Measurements from ENCODE around the gene SPINT2.
A peak's percentile ranks its signal among the peaks of the same experiment; 100 is the strongest.
"Not testable (repeated sequence)": the region's sequence is repeated elsewhere in the genome, so short reads cannot be mapped to it uniquely, and the experiment has no call there.

SPINT2 gene

GRCh38 chr19:38228005-38228377, 36.4 kb upstream of the SPINT2 start:
- no peak for ATAC-seq
- TF ChIP-seq TOX (CRISPR knock-in tag; IDR thresholded peaks at IDR 0.05; ENCODE audit: borderline replicate concordance), result no peak
- no peak for TF ChIP-seq ZNF8 (CRISPR knock-in tag; IDR thresholded peaks at IDR 0.05)
- TF ChIP-seq RARB (CRISPR knock-in tag; IDR thresholded peaks at IDR 0.05), result no peak
- TF ChIP-seq ISL1 (CRISPR knock-in tag; IDR thresholded peaks at IDR 0.05), result no peak
- TF ChIP-seq CSDC2 (CRISPR knock-in tag; IDR thresholded peaks at IDR 0.05), result no peak
- TF ChIP-seq TCF4 (CRISPR knock-in tag; IDR thresholded peaks at IDR 0.05; ENCODE audit: borderline replicate concordance), result no peak
- TF ChIP-seq BACH2 (CRISPR knock-in tag; IDR thresholded peaks at IDR 0.05; ENCODE audit: borderline replicate concordance), result no peak
- no peak for TF ChIP-seq CREB5 (CRISPR knock-in tag; IDR thresholded peaks at IDR 0.05; ENCODE audit: low read depth)

GRCh38 chr19:38228491-38229439, 35.6 kb upstream of the SPINT2 start:
- ATAC-seq, result no peak

GRCh38 chr19:38229585-38230073, 34.7 kb upstream of the SPINT2 start:
- ATAC-seq, result peak; percentile 96
- TF ChIP-seq ZNF70 (CRISPR knock-in tag; IDR thresholded peaks at IDR 0.05) (no peak), TSHZ2 (CRISPR knock-in tag; IDR thresholded peaks at IDR 0.05) (0 out of 2 replicates have a peak, but pooled peaks have one; percentile 28)

More at GRCh38 chr19:38228491-38229439, 35.6 kb upstream of the SPINT2 start:
- no peak for TF ChIP-seq ESRRG (CRISPR knock-in tag; IDR thresholded peaks at IDR 0.05)
- TF ChIP-seq PATZ1 (CRISPR knock-in tag; IDR thresholded peaks at IDR 0.05; ENCODE audit: borderline replicate concordance), result no peak

- ATAC-seq, result not testable (repeated sequence)
Measured at GRCh38 chr19:38230506-38231133, 33.8 kb upstream of the SPINT2 start.

GRCh38 chr19:38231918-38232317, 32.5 kb upstream of the SPINT2 start:
- ATAC-seq, result no peak
- TF ChIP-seq PATZ1 (CRISPR knock-in tag; IDR thresholded peaks at IDR 0.05; ENCODE audit: borderline replicate concordance), result no peak
- TF ChIP-seq ZFP3 (CRISPR knock-in tag; IDR thresholded peaks at IDR 0.05), result no peak
- no peak for TF ChIP-seq ZNF70 (CRISPR knock-in tag; IDR thresholded peaks at IDR 0.05)
- TF ChIP-seq POU6F1 (CRISPR knock-in tag; IDR thresholded peaks at IDR 0.05; ENCODE audit: borderline replicate concordance, low read depth), result no peak
- TF ChIP-seq ESRRG (CRISPR knock-in tag; IDR thresholded peaks at IDR 0.05), result no peak
- TF ChIP-seq OSR1 (CRISPR knock-in tag; IDR thresholded peaks at IDR 0.05), result no peak
- TF ChIP-seq BACH2 (CRISPR knock-in tag; IDR thresholded peaks at IDR 0.05; ENCODE audit: borderline replicate concordance), result no peak
- TF ChIP-seq ARNTL (CRISPR knock-in tag; IDR thresholded peaks at IDR 0.05; ENCODE audit: borderline replicate concordance, low read depth), result no peak
- TF ChIP-seq CSRNP3 (CRISPR knock-in tag; IDR thresholded peaks at IDR 0.05), result no peak
- no peak for TF ChIP-seq TSHZ2 (CRISPR knock-in tag; IDR thresholded peaks at IDR 0.05)

Measured in SK-N-SH treated with all-trans-retinoic acid at 6 μM for 48 hours (cell line).